ENCODE results near the gene RET. TPM values are rescaled to one million over a fixed set of nuclear protein-coding genes. Genes with fewer than 3 reads are reported as not detected.

The RET gene
- total RNA-seq, 4 donors from 2014 or later, result 1.4 to 3.9 (median 1.8) TPM

- H3K9me3 ChIP-seq, result no peaks in the 10 kb centered on the region
- peaks cover 23% of the 10 kb centered on the region for H3K27me3 ChIP-seq
- ATAC-seq, result no peak
- no peak for TF ChIP-seq EP300 (IDR thresholded peaks at IDR 0.05)
- TF ChIP-seq POLR2A (IDR thresholded peaks at IDR 0.05), result no peak
- TF ChIP-seq POLR2AphosphoS5 (IDR thresholded peaks at IDR 0.05), result no peak
- no peak for TF ChIP-seq CTCF (IDR thresholded peaks at IDR 0.05)
- WGBS, 2 donors (ENCODE audit: low coverage in 1 of 2), result no CpG with 5 or more reads among the region's 14 CpGs
- no peak overlapping the region for H3K4me3 ChIP-seq
- H3K4me1 ChIP-seq, result peaks cover 0 to 7% (median 0%) of the 10 kb centered on the region in 3 donors
- H3K27ac ChIP-seq, result no peak overlapping the region
- no peaks in the 10 kb centered on the region for H3K36me3 ChIP-seq
These were observed 9.3 kb upstream of the RET start for GRCh38 chr10:43067391-43068135.

GRCh38 chr10:43068136-43068395 is 8.8 kb upstream of the RET start:
- H3K4me1 ChIP-seq, result peaks cover 0 to 7% (median 0%) of the 10 kb centered on the region in 3 donors
- no peaks in the 10 kb centered on the region for H3K9me3 ChIP-seq
- no CpG with 5 or more reads among the region's 5 CpGs for WGBS, 2 donors (ENCODE audit: low coverage in 1 of 2)
- TF ChIP-seq POLR2A (IDR thresholded peaks at IDR 0.05) (no peak), POLR2AphosphoS5 (IDR thresholded peaks at IDR 0.05) (no peak), CTCF (IDR thresholded peaks at IDR 0.05) (no peak)
- H3K27me3 ChIP-seq, result peaks cover 28% of the 10 kb centered on the region
- no peaks in the 10 kb centered on the region for H3K36me3 ChIP-seq
- H3K27ac ChIP-seq, result no peak overlapping the region
- no peak for ATAC-seq
- no peak overlapping the region for H3K4me3 ChIP-seq

GRCh38 chr10:43068471-43069210 is 8.2 kb upstream of the RET start:
- H3K4me1 ChIP-seq, result peaks cover 0 to 7% (median 0%) of the 10 kb centered on the region in 3 donors
- WGBS, 2 donors (ENCODE audit: low coverage in 1 of 2), result 15 to 39% methylated on average over 2 to 14 of the region's 14 CpGs
- no peak for ATAC-seq
- no peaks in the 10 kb centered on the region for H3K9me3 ChIP-seq
- TF ChIP-seq CTCF (IDR thresholded peaks at IDR 0.05) (no peak), POLR2A (IDR thresholded peaks at IDR 0.05) (no peak), POLR2AphosphoS5 (IDR thresholded peaks at IDR 0.05) (no peak), EP300 (IDR thresholded peaks at IDR 0.05) (no peak)
- H3K4me3 ChIP-seq, result no peak overlapping the region
- H3K27me3 ChIP-seq, result peaks cover 34% of the 10 kb centered on the region
- no peak overlapping the region for H3K27ac ChIP-seq
- no peaks in the 10 kb centered on the region for H3K36me3 ChIP-seq

- no peak for TF ChIP-seq POLR2A (IDR thresholded peaks at IDR 0.05)
- TF ChIP-seq EP300 (IDR thresholded peaks at IDR 0.05), result no peak
- TF ChIP-seq POLR2AphosphoS5 (IDR thresholded peaks at IDR 0.05), result no peak
- no peak for TF ChIP-seq CTCF (IDR thresholded peaks at IDR 0.05)
- WGBS, 2 donors (ENCODE audit: low coverage in 1 of 2), result 78 to 100% methylated on average over 1 of the region's 5 CpGs
- no peak for ATAC-seq
These were observed 7.7 kb upstream of the RET start for GRCh38 chr10:43069211-43069515.

GRCh38 chr10:43069579-43069978 is 7.3 kb upstream of the RET start:
- H3K4me1 ChIP-seq, result peaks cover 0 to 7% (median 0%) of the 10 kb centered on the region in 3 donors
- no peaks in the 10 kb centered on the region for H3K9me3 ChIP-seq
- no peak overlapping the region for H3K4me3 ChIP-seq
- TF ChIP-seq EP300 (IDR thresholded peaks at IDR 0.05), result no peak
- no peak for TF ChIP-seq POLR2A (IDR thresholded peaks at IDR 0.05)
- no peak for TF ChIP-seq POLR2AphosphoS5 (IDR thresholded peaks at IDR 0.05)
- no peak for TF ChIP-seq CTCF (IDR thresholded peaks at IDR 0.05)
- H3K27me3 ChIP-seq, result peaks cover 43% of the 10 kb centered on the region
- no peak for ATAC-seq
- no CpG with 5 or more reads among the region's 4 CpGs for WGBS, 2 donors (ENCODE audit: low coverage in 1 of 2)
- H3K36me3 ChIP-seq, result no peaks in the 10 kb centered on the region
- H3K27ac ChIP-seq, result no peak overlapping the region

More at GRCh38 chr10:43069211-43069515, 7.7 kb upstream of the RET start:
- Histone ChIP-seq H3K27ac (no peak overlapping the region), H3K4me1 (peaks cover 0 to 7% (median 0%) of the 10 kb centered on the region in 3 donors), H3K9me3 (no peaks in the 10 kb centered on the region), H3K27me3 (peaks cover 39% of the 10 kb centered on the region), H3K36me3 (no peaks in the 10 kb centered on the region), H3K4me3 (no peak overlapping the region)
